RWPE2 (cell line): Measurements from ENCODE around the gene VBP1.

ENCODE experiments used
- ATAC-seq: fragments of 200-7000 bp; cut with Tn5 transposase; 3 replicates; pipeline ENCODE4 v1.9.1; 2021; ENCODE audit warnings: low read depth
- DNase-seq: peaks from one replicate; pipeline ENCODE4 v3.0.0-alpha.2; 2020; ENCODE audit warnings: low spot score
- H3K27ac ChIP-seq: fragments of 450-650 bp; 2 replicates; pipeline ENCODE4 v1.5.1; 2017; ENCODE audit warnings: mild to moderate bottlenecking; ENCODE audit not compliant: poor library complexity, severe bottlenecking
- H3K27me3 ChIP-seq: fragments of 250-450 bp; sonication (Bioruptor Pico); 2 replicates; pipeline ENCODE4 v1.5.1; 2021; ENCODE audit warnings: mild to moderate bottlenecking, moderate library complexity; ENCODE audit not compliant: insufficient read depth, poor library complexity, severe bottlenecking
- H3K36me3 ChIP-seq: fragments of 250-450 bp; sonication (Bioruptor Pico); 2 replicates; pipeline ENCODE4 v1.5.1; 2020; ENCODE audit warnings: low read depth, mild to moderate bottlenecking, moderate library complexity
- H3K4me1 ChIP-seq: fragments of 250-450 bp; sonication (Bioruptor Pico); 2 replicates; pipeline ENCODE4 v1.5.1; 2021; ENCODE audit warnings: mild to moderate bottlenecking, moderate library complexity; ENCODE audit not compliant: insufficient read depth, poor library complexity, severe bottlenecking
- H3K4me3 ChIP-seq: fragments of 250-450 bp; sonication (Bioruptor Pico); 2 replicates; pipeline ENCODE4 v1.5.1; 2021; ENCODE audit warnings: mild to moderate bottlenecking, moderate library complexity; ENCODE audit not compliant: severe bottlenecking
- H3K9me3 ChIP-seq: fragments of 250-450 bp; sonication (Bioruptor Pico); 2 replicates; pipeline ENCODE4 v1.5.1; 2021; ENCODE audit warnings: mild to moderate bottlenecking, moderate library complexity; ENCODE audit not compliant: severe bottlenecking
- CTCF ChIP-seq: fragments of 450-650 bp; IDR thresholded peaks from one replicate; pipeline ENCODE4 v1.5.1; 2017; ENCODE audit warnings: mild to moderate bottlenecking, moderate library complexity; ENCODE audit not compliant: poor library complexity, severe bottlenecking

Gene VBP1

GRCh38 chrX:155237719-155238118 is 21.5 kb downstream of the VBP1 start:
- ATAC-seq (no peak), DNase-seq (no peak)
- Histone ChIP-seq H3K4me3 (no peak overlapping the region), H3K27ac (no peak overlapping the region), H3K9me3 (no peaks in the 10 kb centered on the region), H3K4me1 (no peaks in the 10 kb centered on the region), H3K36me3 (peaks cover 32% of the 10 kb centered on the region), H3K27me3 (no peaks in the 10 kb centered on the region)
- no peak for TF ChIP-seq CTCF

GRCh38 chrX:155242300-155242699 is 26.0 kb downstream of the VBP1 start:
- H3K9me3 ChIP-seq, result no peaks in the 10 kb centered on the region
- no peaks in the 10 kb centered on the region for H3K27me3 ChIP-seq
- peaks cover 13% of the 10 kb centered on the region; the same call in 1 of the 2 replicates for H3K36me3 ChIP-seq
- no peak overlapping the region for H3K4me3 ChIP-seq
- DNase-seq, result no peak
- TF ChIP-seq CTCF, result no peak
- no peaks in the 10 kb centered on the region for H3K4me1 ChIP-seq
- H3K27ac ChIP-seq, result no peak overlapping the region
- no peak for ATAC-seq

GRCh38 chrX:155246748-155247147 is 30.5 kb downstream of the VBP1 start:
- no peak overlapping the region for H3K4me3 ChIP-seq
- ATAC-seq, result no peak
- no peaks in the 10 kb centered on the region for H3K27me3 ChIP-seq
- H3K4me1 ChIP-seq, result no peaks in the 10 kb centered on the region
- no peaks in the 10 kb centered on the region for H3K9me3 ChIP-seq
- no peak for DNase-seq
- no peaks in the 10 kb centered on the region for H3K36me3 ChIP-seq
- no peak for TF ChIP-seq CTCF
- H3K27ac ChIP-seq, result no peak overlapping the region

- no peaks in the 10 kb centered on the region for H3K27me3 ChIP-seq
- H3K4me1 ChIP-seq, result no peaks in the 10 kb centered on the region
- ATAC-seq (no peak), DNase-seq (no peak)
- no peak for TF ChIP-seq CTCF
- H3K4me3 ChIP-seq, result no peak overlapping the region
- no peaks in the 10 kb centered on the region for H3K9me3 ChIP-seq
- H3K27ac ChIP-seq, result no peak overlapping the region
- no peaks in the 10 kb centered on the region for H3K36me3 ChIP-seq
Observed at GRCh38 chrX:155247497-155247896, 31.2 kb downstream of the VBP1 start.

- no peaks in the 10 kb centered on the region for H3K9me3 ChIP-seq
Observed at GRCh38 chrX:155251391-155251790, 35.1 kb downstream of the VBP1 start.

More at GRCh38 chrX:155251391-155251790, 35.1 kb downstream of the VBP1 start:
- Histone ChIP-seq H3K4me3 (no peak overlapping the region), H3K27ac (no peak overlapping the region), H3K36me3 (no peaks in the 10 kb centered on the region), H3K27me3 (no peaks in the 10 kb centered on the region), H3K4me1 (no peaks in the 10 kb centered on the region)
- ATAC-seq, result no peak
- no peak for TF ChIP-seq CTCF
- DNase-seq, result no peak
